Measurements from ENCODE around the gene MEIS2.

GRCh38 chr15:36914466-36914865, 185.9 kb downstream of the MEIS2 start:
- TF ChIP-seq FOXM1 (IDR thresholded peaks at IDR 0.05; ENCODE audit: borderline replicate concordance) (no peak), FOXK2 (IDR thresholded peaks at IDR 0.05) (no peak), PKNOX1 (IDR thresholded peaks at IDR 0.05) (no peak), SP1 (IDR thresholded peaks at IDR 0.05) (no peak), BHLHE40 (IDR thresholded peaks at IDR 0.05; ENCODE audit: borderline replicate concordance) (no peak), NFRKB (IDR thresholded peaks at IDR 0.05) (no peak), CTBP1 (IDR thresholded peaks at IDR 0.05; ENCODE audit: borderline replicate concordance) (no peak), TARDBP (IDR thresholded peaks at IDR 0.05) (no peak), ARNT (IDR thresholded peaks at IDR 0.05) (no peak), SUZ12 (IDR thresholded peaks at IDR 0.05) (no peak), ZNF384 (IDR thresholded peaks at IDR 0.05) (no peak), HDGF (IDR thresholded peaks at IDR 0.05; ENCODE audit: borderline replicate concordance) (no peak)

Data from HEK293T (cell line).